22Rv1 (cell line): Measurements from ENCODE around the gene ALS2.

Experiments
- ZFX ChIP-seq: fragments of 450-650 bp; IDR thresholded peaks from 2 replicates; pipeline ENCODE4 v1.6.1; 2017; ENCODE audit warnings: antibody characterized with exemption, borderline replicate concordance
- TF ChIP-seq, protein P1 (sequence below): fragments of 450-650 bp; IDR thresholded peaks from 2 replicates; pipeline ENCODE4 v1.5.1; 2017; ENCODE audit warnings: mild to moderate bottlenecking

DNA sequence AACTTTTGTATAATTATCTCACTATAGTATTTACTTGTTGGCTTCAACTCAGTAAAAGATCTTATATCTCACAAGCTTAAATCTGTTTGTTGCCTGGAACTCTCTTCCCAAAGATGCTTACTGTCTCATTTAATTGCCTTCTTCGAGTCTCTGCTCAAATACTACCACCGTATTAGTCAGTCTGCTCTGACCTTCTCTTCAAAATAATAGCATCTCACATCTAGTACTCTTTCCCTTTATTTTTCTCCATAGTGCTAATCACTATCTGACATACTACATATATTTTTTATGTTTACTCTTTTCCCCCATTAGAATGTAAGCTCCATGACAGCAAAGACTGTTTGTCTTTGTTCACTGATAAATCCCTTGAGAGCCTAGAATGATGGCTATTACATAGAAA, 71.7 kb downstream of the ALS2 start:
- TF ChIP-seq, protein P1, sequence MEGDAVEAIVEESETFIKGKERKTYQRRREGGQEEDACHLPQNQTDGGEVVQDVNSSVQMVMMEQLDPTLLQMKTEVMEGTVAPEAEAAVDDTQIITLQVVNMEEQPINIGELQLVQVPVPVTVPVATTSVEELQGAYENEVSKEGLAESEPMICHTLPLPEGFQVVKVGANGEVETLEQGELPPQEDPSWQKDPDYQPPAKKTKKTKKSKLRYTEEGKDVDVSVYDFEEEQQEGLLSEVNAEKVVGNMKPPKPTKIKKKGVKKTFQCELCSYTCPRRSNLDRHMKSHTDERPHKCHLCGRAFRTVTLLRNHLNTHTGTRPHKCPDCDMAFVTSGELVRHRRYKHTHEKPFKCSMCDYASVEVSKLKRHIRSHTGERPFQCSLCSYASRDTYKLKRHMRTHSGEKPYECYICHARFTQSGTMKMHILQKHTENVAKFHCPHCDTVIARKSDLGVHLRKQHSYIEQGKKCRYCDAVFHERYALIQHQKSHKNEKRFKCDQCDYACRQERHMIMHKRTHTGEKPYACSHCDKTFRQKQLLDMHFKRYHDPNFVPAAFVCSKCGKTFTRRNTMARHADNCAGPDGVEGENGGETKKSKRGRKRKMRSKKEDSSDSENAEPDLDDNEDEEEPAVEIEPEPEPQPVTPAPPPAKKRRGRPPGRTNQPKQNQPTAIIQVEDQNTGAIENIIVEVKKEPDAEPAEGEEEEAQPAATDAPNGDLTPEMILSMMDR: no peak
- TF ChIP-seq ZFX: no peak
